NCI-H1436 (cell line): Measurements from ENCODE around the gene ZSCAN18.
"Not testable (repeated sequence)": the region's sequence is repeated elsewhere in the genome, so short reads cannot be mapped to it uniquely, and the experiment has no call there.

Source experiments
- DNase-seq: peaks from one replicate; lab custom pipeline; 2025; lab: John Stamatoyannopoulos, UW

The ZSCAN18 gene

DNA sequence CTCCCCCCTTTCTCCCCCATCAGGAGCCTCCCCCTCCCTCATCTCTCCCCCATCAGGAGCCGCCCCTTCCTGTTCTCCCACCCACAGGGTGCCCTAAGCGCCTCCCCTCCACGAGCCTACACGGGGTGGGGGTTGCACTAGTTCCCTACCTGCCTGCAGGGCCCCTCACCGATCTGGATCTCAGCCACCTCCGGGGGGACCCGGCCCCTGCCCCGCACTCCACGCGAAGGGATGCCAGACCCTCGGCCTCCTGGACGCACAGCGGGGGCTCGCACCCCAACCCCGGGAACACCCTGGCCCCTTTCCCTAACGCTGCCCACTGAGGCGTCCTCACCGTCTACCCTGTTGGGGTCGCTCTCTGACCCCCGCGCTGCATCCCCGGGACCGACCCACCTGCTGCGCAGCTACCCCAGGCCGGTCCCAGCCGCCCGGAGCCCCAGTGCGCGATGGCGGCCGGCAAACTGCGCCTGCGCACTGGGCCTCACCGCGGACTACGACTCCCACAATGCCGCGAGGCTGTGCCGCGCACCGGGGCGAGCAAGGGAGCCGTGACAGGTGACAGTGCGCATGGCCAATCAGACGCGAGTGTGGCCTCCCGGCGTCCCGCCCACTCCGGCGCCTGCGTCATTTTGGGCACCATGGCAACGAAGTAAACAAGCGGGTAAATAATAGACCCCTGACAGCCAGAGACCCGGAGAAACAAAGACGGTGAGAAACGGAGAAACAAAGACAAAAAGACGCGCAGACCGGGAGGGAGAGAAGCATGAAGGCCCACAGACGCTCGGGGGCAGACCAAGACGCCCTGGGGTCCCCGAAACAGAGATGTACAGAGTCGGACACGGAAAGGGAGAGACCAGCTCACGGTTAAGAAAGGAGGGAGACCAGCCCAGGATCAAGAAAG, at the start of gene ZSCAN18:
Gene ZSCAN18, minus strand, starts transcription at position 451 of the 901 bp plus-strand sequence. CDS start 7,964 bp downstream, outside the sequence.
- DNase-seq, result peak; percentile 99

- DNase-seq, result not testable (repeated sequence)
Measured at GRCh38 chr19:58147475-58147874, 49.4 kb upstream of the ZSCAN18 start.

DNA sequence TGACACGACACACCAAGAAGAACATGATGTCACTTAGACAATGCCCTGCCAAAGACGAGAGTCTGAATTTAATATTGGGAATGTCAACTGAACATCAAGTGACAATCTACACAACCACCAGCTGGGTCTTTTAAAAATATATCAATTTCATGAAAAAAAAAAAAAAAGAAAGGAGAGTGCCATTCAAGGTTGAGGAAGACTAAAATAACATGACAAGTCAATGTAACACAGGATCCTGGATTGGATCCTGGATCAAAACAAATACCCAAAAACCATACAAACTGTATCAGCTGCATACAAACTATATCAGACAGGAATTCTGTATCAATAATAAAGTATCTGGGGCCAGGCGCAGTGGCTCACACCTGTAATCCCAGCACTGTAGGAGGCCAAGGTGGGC, 47.8 kb upstream of the ZSCAN18 start:
- no peak for DNase-seq

DNA sequence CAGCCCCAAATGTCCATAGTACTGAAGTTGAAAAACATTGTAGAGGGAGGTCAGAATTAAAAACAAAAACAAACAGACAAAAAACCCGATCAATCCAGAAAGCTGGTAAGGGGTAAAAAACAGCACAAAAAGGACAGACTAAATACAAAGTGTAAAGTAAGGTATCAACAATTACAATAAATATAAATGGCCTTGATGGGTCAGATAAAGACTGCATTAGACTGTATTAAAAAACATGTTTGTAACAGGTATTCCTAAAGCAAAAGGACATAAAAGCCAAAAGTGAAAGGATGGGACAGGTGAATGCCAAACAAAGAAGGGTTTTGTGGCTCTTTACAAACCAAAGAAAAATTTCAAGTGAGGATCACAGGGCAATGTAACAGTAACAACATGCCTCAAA, 36.2 kb upstream of the ZSCAN18 start:
- DNase-seq, result no peak

GRCh38 chr19:58129284-58129683, 31.3 kb upstream of the ZSCAN18 start:
- no peak for DNase-seq

GRCh38 chr19:58128041-58128685, 30.1 kb upstream of the ZSCAN18 start:
- no peak for DNase-seq

GRCh38 chr19:58123354-58123753, 25.3 kb upstream of the ZSCAN18 start:
- no peak for DNase-seq

DNA sequence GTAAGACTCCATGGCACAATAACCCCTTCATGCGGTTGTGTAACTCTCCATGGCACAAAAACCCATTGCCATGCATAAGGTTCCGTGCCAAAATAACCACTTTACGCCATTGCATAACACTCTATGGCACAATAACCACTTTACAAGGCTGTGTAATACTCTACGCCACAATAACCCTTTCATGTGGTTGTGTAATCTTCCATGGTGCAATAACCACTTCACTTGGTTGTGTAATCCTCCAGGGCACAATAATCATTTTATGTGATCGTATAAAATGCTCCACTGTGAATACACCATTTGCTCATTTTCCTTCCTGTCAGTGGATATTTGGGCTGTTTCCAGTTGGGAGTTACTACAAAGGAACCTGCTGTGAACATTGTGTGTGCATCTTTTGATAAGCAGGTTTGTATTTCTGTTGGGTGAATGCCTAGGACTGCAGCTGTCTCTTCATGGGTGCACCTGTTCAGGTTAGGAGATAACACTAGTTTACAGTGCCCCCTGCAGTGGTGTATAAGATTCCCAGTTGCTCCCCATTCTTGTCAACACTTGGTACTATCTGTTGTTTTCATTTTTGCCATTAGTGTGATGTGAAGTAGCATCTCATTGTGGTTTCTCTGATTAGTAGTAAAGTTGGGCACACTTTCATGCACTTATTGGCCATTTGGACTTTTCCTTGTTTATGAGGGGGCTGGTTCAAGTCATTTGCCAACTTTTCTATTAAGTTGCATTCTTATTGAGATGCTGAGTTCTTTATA, 21.1 kb upstream of the ZSCAN18 start:
- no peak for DNase-seq

DNA sequence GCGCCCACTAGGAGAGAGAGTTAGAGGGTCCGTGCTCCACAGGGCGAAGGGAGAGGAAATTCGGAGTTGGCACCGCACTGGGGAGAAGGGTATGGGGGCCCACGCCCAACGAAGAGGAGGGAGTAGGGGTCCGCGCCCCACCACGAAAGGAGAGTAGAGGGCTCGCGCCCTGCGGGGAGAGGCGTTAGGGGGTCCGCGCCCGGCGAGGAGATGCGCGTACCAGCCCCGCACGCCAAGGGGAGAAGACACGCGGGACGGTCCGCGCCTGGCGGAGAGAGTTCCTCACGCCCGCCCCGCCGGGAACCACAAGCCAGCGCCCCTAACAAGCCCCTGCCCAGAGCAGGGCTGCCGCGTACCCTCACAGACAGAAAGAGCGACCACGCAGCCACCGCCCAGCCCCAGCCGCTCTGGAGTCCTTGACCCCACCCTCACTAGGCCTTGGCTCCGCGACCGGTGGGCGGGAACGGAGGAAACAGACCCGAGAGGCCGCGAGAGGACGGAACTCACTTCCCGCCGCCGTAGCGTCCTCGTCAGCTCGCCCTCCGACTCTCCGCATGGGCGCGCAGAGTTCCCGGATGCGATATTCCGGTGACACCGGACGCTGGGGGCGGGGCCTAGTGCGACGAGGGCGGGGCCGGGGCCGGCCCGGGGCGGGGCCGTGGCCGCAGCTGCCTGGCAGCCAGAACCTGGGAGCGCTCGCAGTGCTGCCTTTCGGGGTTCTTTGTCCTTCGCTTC, 20.0 kb upstream of the ZSCAN18 start:
- DNase-seq, result no peak

- no peak for DNase-seq
Measured at GRCh38 chr19:58108546-58108817, 10.5 kb upstream of the ZSCAN18 start.

GRCh38 chr19:58107778-58108545, 9.9 kb upstream of the ZSCAN18 start:
- no peak for DNase-seq

DNA sequence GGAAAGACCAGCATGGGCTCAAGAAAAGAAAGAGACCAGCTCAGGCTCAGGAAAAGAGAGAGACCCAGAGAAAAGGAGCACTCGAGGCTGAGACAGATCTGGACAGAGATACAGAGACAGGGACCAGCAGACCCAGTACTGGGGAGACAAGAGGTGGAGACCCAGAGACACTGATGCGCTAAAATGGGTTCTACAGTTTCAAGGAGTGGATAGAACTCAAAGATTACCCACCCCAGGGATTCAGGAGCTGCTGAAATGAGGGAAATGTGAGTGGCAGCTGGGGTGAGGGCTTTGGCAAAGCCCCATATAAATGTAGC, 609 bp upstream of the ZSCAN18 start:
- peak; percentile 20 for DNase-seq

DNA sequence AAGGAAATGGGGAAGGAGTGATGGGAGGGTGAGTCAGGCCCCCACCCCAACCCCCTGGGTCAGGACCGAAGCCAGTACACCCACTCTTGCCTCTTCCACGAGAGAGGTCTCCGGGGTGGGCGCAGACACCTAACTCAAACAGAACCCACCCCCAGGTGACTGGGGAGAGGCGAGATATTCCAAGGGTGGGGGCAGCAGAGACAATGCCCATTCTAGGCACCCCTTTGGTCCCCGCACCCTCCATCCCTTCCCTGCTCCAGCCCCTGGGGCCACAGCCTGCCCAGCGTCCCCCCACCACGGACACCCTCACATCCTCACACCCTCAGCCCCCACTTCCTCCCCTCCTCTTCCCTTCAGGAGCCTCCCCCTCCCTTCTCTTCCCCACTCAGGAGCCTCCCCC, 682 bp downstream of the ZSCAN18 start:
- no peak for DNase-seq

DNA sequence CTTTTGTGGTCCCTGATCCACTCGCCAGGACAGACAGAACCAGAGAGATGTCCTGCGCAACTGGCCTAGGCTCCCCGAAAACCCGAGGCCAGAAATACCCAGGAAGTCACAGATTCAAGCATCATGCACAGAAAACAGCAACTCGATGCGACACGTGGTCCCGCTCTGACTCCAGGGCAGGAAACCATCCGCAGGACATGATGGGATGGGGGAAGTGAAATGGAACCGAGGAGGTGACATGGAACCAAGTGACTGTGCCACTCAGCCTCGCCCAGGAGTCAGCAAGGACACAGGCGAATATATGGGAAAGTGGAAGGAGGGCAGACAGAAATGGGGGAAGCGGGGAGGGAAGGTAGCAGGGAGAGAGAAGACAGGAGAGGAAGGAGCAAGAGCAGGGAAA, 1.1 kb downstream of the ZSCAN18 start:
- no peak for DNase-seq

- no peak for DNase-seq
Measured at GRCh38 chr19:58095328-58095727, 2.7 kb downstream of the ZSCAN18 start.

DNA sequence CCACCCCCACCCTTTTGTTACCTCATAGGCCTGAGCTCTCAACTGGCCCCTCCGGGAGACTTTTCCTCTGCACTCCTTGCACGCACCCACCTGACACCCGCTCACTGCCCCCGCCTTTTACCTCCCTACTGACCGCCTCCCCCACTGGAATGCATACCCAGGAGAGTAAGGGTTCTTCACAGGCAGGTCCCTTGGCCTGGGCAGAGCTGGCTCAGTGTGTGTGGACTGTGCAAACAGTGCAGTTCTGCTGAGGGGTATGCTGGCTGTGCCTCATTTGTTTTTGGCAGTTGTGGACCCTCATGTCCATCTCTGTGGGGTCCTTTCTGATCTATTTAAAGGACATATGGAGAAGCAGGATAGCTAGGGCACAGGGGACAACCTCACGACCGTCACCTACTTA, 5.0 kb downstream of the ZSCAN18 start:
- no peak for DNase-seq

GRCh38 chr19:58091251-58091995, 6.6 kb downstream of the ZSCAN18 start:
- DNase-seq, result no peak

GRCh38 chr19:58089846-58090245, 8.2 kb downstream of the ZSCAN18 start:
- no peak for DNase-seq

- no peak for DNase-seq
Measured at GRCh38 chr19:58088521-58089052, 9.4 kb downstream of the ZSCAN18 start.

DNA sequence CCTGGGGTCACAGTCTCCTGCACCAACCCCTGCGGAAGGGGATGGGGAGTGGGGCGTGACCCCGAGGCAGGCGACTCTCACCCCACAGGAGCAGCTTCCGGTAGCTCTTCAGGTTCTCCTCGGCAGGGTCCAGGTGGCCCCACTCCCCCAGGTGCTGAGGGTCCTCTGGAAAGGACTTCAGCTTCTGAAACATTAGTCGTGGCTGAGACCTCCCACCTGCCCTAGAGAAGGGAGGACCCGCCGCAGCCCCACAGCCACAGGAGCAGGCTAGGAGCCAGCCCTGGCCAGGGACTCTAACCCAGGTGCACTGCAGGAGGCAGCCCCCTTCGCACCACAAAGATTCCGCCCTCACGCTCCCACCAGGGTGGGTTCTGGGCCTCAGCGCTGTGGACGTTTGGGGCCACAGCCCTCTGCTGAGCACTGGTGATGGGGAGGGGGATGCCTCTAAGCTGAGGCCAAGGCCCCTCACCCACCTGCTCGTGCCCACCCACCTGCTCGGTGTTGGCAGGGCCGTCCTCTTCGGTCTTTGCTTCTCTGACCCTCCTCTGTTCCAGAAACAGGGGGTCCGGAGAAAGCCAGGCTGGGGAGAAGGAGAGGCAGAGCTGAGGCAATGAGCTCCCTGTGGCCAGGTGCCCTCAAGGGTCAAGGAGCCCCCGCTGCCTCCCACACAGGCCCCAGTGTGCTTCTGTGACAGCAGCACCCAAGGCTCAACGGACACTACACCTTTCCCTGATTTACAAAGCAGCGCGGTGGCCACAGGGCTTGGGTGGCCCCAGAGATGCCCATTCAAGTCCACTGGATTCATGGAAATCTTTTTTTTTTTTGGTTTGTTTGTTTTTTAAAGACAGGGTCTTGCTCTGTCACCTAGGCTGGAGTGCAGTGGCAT, 11.0 kb downstream of the ZSCAN18 start:
- no peak for DNase-seq
